ENCODE data around the gene ABRACL.
"Not testable (repeated sequence)": the region's sequence is repeated elsewhere in the genome, so short reads cannot be mapped to it uniquely, and the experiment has no call there.

Gene ABRACL

GRCh38 chr6:139013185-139013800, 15.3 kb upstream of the ABRACL start:
- no peak for DNase-seq

- DNase-seq: no peak
These were observed 13.6 kb upstream of the ABRACL start for GRCh38 chr6:139014945-139015344.

- no peak for DNase-seq
These were observed 12.0 kb upstream of the ABRACL start for GRCh38 chr6:139016337-139017213.

- no peak for DNase-seq
These were observed 11.3 kb upstream of the ABRACL start for GRCh38 chr6:139017227-139017626.

GRCh38 chr6:139019722-139020121, 8.8 kb upstream of the ABRACL start:
- DNase-seq: no peak

GRCh38 chr6:139020689-139021088, 7.9 kb upstream of the ABRACL start:
- DNase-seq: no peak

- not testable (repeated sequence) for DNase-seq
These were observed 3.1 kb upstream of the ABRACL start for GRCh38 chr6:139025416-139025815.

GRCh38 chr6:139027620-139028182, 844 bp upstream of the ABRACL start:
- DNase-seq: peak; percentile 52

- DNase-seq: peak; percentile 62
These were observed 309 bp upstream of the ABRACL start for GRCh38 chr6:139028215-139028657.

GRCh38 chr6:139029470-139030227, 1.1 kb downstream of the ABRACL start:
- peak; percentile 24 for DNase-seq

- DNase-seq: no peak
These were observed 1.9 kb downstream of the ABRACL start for GRCh38 chr6:139030228-139030963.

- DNase-seq: no peak
These were observed 8.9 kb downstream of the ABRACL start for GRCh38 chr6:139037490-139037889.

GRCh38 chr6:139044250-139044649, 15.7 kb downstream of the ABRACL start:
- no peak for DNase-seq

GRCh38 chr6:139047677-139048076, 19.1 kb downstream of the ABRACL start:
- no peak for DNase-seq

GRCh38 chr6:139048912-139049311, 20.4 kb downstream of the ABRACL start:
- DNase-seq: not testable (repeated sequence)

- DNase-seq: not testable (repeated sequence)
These were observed 21.7 kb downstream of the ABRACL start for GRCh38 chr6:139050131-139050769.

GRCh38 chr6:139050770-139051313, 22.3 kb downstream of the ABRACL start:
- DNase-seq: no peak

GRCh38 chr6:139051396-139052060, 23.0 kb downstream of the ABRACL start:
- DNase-seq: no peak

- DNase-seq: no peak
These were observed 24.8 kb downstream of the ABRACL start for GRCh38 chr6:139053382-139053781.

GRCh38 chr6:139054001-139054400, 25.5 kb downstream of the ABRACL start:
- no peak for DNase-seq

GRCh38 chr6:139055709-139056108, 27.2 kb downstream of the ABRACL start:
- DNase-seq: no peak
